Fibroblast of skin of right biceps (primary cell): ENCODE measurements around the gene AXDND1.
"Not testable (repeated sequence)": the region's sequence is repeated elsewhere in the genome, so short reads cannot be mapped to it uniquely, and the experiment has no call there.

ENCODE experiments used
- DNase-seq: peaks from one replicate; pipeline ENCODE4 v3.0.0-alpha.2; 2013

AXDND1 gene

GRCh38 chr1:179490611-179491010 lies 124.8 kb downstream of the AXDND1 start:
- DNase-seq = no peak

GRCh38 chr1:179493323-179493722 lies 127.6 kb downstream of the AXDND1 start:
- no peak for DNase-seq

- DNase-seq = no peak
Observed at GRCh38 chr1:179506199-179506598, 140.4 kb downstream of the AXDND1 start.

- DNase-seq = no peak
Observed at GRCh38 chr1:179509384-179509783, 143.6 kb downstream of the AXDND1 start.

GRCh38 chr1:179510038-179510437 lies 144.3 kb downstream of the AXDND1 start:
- DNase-seq = no peak

GRCh38 chr1:179516976-179517705 lies 151.4 kb downstream of the AXDND1 start:
- no peak for DNase-seq

GRCh38 chr1:179518544-179518943 lies 152.8 kb downstream of the AXDND1 start:
- DNase-seq = not testable (repeated sequence)

GRCh38 chr1:179529482-179530195 lies 163.9 kb downstream of the AXDND1 start:
- no peak for DNase-seq

- DNase-seq = no peak
Observed at GRCh38 chr1:179530352-179530751, 164.6 kb downstream of the AXDND1 start.

GRCh38 chr1:179541774-179542173 lies 176.0 kb downstream of the AXDND1 start:
- no peak for DNase-seq

GRCh38 chr1:179545321-179545720 lies 179.6 kb downstream of the AXDND1 start:
- peak; percentile 2 for DNase-seq

- no peak for DNase-seq
Observed at GRCh38 chr1:179547021-179547535, 181.3 kb downstream of the AXDND1 start.

GRCh38 chr1:179548666-179549367 lies 183.0 kb downstream of the AXDND1 start:
- no peak for DNase-seq

GRCh38 chr1:179549368-179549700 lies 183.6 kb downstream of the AXDND1 start:
- DNase-seq = no peak

GRCh38 chr1:179550746-179551682 lies 185.2 kb downstream of the AXDND1 start:
- peak; percentile 84 for DNase-seq

GRCh38 chr1:179554427-179554826 lies 188.7 kb downstream of the AXDND1 start:
- DNase-seq = no peak

GRCh38 chr1:179558078-179558477 lies 192.3 kb downstream of the AXDND1 start:
- DNase-seq = no peak

GRCh38 chr1:179575497-179576314 lies 209.9 kb downstream of the AXDND1 start, which contains the start of gene NPHS2:
TSS of gene NPHS2 (minus strand) at chr1:179575948. CDS start at chr1:179575864, 84 bp downstream.
- DNase-seq = no peak

GRCh38 chr1:179576509-179576908 lies 210.7 kb downstream of the AXDND1 start:
- DNase-seq = no peak

GRCh38 chr1:179583771-179584320 lies 218.1 kb downstream of the AXDND1 start:
- DNase-seq = no peak
